Right ventricle myocardium inferior (tissue), 1 donor: ENCODE data around the gene RPL10. TPM values are rescaled to one million over a fixed set of nuclear protein-coding genes. Genes with fewer than 3 reads are reported as not detected.
A peak's percentile ranks its signal among the peaks of the same experiment; 100 is the strongest.

ENCODE experiments used
- ATAC-seq: fragments of 200-7000 bp; cut with Tn5 transposase; one replicate; pipeline ENCODE4 v1.9.1; 2020; ENCODE audit warnings: mild to moderate bottlenecking, moderate library complexity
- DNase-seq: peaks from one replicate; pipeline ENCODE4 v3.0.0; 2021; ENCODE audit errors: missing footprints
- intact Hi-C: fragments of 100-400 bp; cut with DNase I; formaldehyde crosslinking; loops from one replicate; pipeline ENCODE4 v1.11.0; 2022
- total RNA-seq: library from RNA; stranded (reverse); fragmentation: NEBNext Ultra II Directional; extraction: Animal tissue kit (Norgen Biotek cat#: 25700); gene quantifications from one replicate; pipeline ENCODE4 v1.2.1, GENCODE V29; 2021
- donor health status: DM: no; HTN: yes; CAD: no; lungs with severe emphysema.

RPL10 gene
- total RNA-seq, 1 donor from 2014 or later: 2,181 TPM

GRCh38 chrX:154359362-154360154 is 38.6 kb upstream of the RPL10 start:
- no peak for ATAC-seq
- no peak for DNase-seq
- intact Hi-C loops: no loop called here

- DNase-seq (no peak), ATAC-seq (no peak)
- intact Hi-C loops: no loop called here
These were observed 37.9 kb upstream of the RPL10 start for GRCh38 chrX:154360155-154360713.

DNA sequence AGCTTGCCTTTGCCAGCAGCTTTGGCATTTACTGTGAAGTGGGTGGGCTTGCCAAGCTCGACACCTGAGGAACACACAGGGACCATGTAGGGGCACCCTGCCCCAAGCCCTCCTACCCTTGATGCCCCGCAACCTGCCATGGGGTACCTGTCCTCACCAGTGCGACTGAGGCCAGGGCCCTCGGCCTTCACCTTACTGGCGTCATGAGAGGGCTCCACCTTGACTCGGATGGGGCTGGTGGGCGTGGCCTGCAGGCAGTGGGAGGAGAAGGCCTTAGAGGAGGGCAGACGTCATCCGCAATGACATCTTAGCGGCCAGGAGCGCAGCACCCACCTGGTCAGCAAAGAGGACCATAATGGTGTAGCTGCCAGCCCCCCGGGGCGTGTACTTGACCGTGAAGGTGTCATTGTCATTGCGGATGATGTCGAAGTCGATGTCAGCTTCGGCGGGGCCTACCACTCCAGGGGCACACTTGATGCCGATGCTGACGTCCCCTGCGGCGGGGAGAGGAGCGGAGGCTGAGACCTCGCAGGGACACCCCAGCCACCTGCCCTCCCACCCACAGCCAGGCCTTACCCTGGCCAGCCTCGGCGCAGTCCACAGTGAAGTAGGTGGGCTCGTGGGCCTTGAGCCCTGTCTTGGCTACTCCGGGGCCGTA is 36.0 kb upstream of the RPL10 start:
- ATAC-seq: no peak
- intact Hi-C loops: no loop called here
- peak; percentile 25 for DNase-seq

- no peak for DNase-seq
- ATAC-seq: no peak
- intact Hi-C loops: no loop called here
These were observed 34.3 kb upstream of the RPL10 start for GRCh38 chrX:154363706-154364439.

DNA sequence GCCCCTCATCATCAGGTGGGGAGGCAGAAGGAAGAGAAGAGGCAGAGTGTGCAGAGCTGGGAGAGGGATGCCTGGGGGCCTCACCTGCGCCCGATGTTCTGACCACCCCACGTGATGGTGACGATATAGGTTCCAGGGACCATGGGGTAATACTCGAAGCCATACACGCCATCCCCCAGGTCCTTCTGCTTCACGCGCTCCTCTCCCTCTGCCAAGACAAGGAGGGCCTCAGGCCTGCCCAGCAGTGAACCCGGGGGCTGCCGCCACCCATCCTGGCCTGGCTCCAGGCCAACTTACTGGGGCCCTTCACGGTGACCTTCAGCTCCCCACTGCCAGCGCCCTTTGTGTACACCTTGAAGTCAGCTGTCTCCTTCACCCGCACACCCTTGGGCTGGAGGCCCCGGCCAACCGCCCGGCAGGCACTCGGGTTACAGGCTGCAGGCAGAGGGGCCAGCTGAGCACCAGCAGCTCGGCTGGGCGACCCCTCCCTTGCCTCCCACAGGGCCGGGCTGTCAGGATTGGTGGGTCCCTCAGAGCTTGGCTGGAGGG is 33.1 kb upstream of the RPL10 start:
- intact Hi-C loops: no loop called here
- ATAC-seq: no peak

DNA sequence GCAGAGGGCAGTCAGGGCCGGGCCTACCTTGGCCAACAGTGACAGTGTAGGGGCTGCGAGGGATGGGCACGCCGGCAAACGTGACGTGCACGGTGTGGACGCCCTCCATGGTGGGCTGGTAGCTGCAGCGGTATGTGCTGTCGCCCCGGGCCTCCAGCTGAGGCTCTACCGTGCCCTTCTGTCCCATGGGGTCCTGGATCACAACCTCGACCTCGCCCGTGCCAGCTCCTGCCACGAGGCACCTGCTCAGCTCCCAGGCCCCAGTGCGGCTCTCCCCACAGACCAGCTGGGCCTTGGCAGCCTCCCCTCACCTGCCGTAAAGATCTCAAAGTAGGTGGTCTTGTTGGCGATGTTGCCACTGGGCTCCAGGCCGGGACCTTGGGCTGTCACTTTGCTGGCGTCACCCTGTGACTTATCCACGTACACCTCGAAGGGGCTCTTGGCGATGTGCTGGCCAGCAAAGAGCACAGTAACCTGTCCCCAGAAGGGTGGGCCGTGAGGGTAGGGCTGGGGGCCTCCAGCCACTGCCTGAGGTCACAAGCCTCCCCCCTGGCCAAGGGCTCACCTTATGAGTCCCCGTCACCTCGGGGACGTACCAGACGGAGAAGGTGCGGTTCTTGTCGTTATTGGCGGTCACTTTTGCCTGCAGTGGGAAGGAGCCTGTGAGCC is 32.0 kb upstream of the RPL10 start:
- ATAC-seq (no peak), DNase-seq (no peak)
- intact Hi-C loops: no loop called here

More for the DNA sequence above, 33.1 kb upstream of the RPL10 start:
- no peak for DNase-seq

DNA sequence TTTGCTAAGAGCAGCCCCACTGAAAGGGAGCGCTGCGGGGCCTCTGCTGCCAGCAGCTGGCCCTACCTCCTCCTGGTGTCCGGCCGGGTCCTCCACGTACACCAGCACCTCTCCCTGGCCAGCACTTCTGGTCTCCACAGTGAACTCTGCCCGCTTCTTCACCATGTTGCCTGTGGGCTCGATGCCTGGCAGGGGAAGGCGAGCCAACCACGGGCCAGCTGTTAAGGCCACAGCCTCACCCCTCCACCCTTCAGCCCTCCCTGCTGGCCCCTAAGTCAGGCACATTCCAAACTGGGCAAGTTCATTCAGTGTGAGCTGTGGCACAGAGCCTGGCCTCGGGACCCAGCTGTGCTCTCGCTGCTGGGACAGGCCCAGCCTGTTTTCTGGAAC is 31.5 kb upstream of the RPL10 start:
- peak; percentile 17 for ATAC-seq
- intact Hi-C loops: no loop called here

DNA sequence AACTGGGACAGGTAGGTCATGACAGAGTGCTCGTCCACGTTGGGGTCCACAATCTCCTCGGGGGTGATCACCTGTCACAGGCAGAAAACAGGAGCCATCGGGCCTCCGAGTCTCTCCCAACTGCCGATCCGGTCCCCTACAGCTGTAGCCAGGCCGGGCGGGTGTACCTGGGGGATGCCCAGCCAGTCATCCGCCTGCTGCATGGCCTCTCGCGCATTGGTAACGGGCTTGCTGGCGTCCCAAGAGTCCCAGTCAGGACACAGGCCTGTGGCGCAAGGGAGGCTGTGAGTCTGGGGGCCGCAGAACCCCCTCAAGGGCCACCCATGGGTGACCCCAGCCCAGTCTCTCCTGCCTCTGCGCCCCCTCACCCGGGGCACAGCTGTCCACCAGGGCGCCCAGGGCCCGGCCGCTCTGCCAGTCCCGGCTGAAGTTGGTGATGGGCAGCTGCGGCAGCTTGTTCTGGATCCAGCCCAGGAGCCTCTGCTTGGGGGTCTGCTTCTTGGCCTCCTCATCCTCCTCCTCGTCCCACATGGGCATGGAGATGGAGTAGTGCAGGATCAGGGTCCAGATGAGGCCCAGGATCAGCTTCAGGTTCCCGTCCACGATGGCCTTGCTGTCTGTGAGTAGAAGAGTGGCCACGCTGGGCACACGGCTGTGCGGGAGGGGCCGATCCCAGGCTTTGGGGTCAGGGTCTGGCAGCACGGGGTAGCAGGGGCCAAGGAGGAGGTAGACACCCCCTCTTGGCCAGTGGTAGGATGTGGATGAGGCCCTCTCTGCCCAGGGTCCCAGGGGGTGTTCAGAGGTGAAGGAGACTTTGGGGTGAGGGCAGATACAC is 30.5 kb upstream of the RPL10 start:
- DNase-seq: no peak
- intact Hi-C loops: no loop called here
- ATAC-seq: no peak

More for the DNA sequence above, 31.5 kb upstream of the RPL10 start:
- DNase-seq: peak; percentile 73

- intact Hi-C loops: no loop called here
- DNase-seq (peak; percentile 88), ATAC-seq (peak; percentile 38)
These were observed 29.3 kb upstream of the RPL10 start for GRCh38 chrX:154368630-154369448.

GRCh38 chrX:154369449-154370299 is 28.5 kb upstream of the RPL10 start:
- intact Hi-C loops: loop anchor here (10.0 kb wide), 1 partner anchor 395 kb away; the partner anchor contains the start of genes HCFC1 and TMEM187
- DNase-seq (peak; percentile 84), ATAC-seq (peak; percentile 62)

DNA sequence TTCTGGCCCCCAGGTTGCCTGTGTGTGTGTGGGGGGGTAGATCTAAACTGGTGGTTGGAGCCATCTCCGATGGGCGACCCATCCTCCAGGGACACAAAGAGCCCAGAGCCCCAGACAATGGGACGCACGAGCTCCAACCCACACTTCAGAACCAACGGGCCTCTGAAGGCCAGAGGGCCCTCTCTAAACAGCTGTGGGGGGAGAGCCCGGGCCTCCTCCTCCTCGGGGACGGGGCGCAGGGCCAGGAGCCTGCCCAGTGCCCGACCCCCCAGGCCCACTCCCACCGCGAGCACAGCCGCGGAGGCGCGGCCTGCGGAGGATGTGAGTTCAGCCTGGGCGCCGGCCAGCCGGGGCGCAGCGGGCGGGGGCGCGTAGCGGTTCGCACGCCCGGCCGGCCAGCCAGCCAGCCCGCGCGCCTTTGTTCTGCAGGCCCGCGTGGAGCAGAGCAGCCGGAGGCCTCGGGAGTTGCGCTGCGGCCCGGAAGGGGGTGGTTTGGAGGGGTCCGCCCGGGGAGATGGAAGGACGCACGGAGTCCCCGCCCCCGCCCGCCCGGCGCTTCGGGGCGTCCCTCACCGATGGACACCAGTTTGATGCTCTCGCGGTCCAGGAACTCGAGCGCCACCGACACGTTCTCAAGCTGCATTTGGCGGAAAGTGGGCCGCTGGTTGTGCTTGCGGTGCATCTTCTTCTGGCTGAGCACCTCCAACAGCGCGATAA is 27.7 kb upstream of the RPL10 start:
- peak; percentile 63 for DNase-seq
- no peak for ATAC-seq
- intact Hi-C loops: loop anchor here (10.0 kb wide), 1 partner anchor 396 kb away; the partner anchor contains the start of genes HCFC1 and TMEM187

DNA sequence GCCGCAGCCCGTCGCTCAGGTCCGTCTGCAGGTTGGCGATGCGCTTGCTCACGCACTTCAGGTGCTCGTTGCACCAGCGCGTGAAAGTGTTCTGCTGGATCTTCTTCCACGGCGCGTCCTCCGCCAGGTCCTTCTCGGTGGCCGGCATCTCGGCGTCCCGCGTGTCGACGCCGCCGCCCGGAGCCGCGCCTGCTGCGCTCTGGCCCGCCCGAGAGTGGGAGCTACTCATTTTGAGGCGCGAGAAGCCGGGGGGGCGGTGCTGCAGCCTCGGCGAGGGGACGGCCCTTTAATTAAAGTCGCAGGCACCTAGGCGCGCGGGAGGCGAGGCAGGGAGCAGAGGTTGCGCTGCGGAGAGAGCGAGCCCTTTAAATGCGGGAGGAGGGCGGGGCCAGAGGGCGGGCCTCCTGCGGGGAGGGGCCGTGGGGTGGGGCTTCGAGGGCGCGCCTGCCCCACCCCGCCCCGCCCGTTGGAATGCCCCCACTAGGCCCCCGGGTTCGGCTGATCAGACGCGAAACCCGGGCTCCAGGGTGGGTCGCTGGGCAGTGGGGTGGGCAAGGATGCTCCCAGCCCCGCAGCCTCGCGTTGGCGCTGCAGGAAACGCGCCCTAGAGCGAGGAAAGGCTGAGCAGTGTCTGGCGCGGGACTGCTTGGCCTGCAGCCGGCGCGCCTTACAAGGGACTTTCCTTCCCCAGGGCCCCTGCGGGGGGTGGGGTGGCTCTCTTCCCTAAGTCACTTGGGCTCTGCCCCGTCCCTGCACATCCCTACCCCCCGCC is 27.0 kb upstream of the RPL10 start:
- intact Hi-C loops: loop anchor here (10.0 kb wide), 1 partner anchor 396 kb away; the partner anchor contains the start of genes HCFC1 and TMEM187
- peak; percentile 97 for DNase-seq
- ATAC-seq: peak; percentile 73

DNA sequence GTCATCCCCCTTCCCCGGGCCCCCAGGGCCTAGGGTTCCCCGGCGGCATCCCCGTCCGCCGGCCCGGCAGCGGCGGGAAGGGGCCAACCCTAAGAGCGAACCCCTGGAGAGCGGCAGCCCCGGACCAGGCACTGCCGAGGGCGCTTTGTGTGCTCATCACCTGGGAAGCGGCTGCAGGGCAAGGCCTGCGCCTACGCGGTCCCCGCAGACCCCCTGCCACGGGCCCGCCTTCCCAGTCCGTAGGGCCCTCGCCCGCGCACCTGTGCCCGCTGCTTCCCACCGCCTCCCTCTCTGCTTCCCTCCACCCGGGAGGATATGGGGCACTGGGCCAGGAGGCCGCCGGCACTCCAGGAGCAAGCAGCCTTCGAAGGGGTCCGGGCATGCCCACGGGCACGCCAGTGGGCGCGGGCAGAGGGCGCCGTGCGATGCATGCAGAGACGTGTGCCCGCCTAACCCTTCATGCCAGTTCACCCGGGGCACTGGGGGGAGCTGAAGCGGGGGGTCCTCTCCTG is 26.3 kb upstream of the RPL10 start:
- DNase-seq: peak; percentile 60
- intact Hi-C loops: loop anchor here (10.0 kb wide), 1 partner anchor 397 kb away; the partner anchor contains the start of genes HCFC1 and TMEM187
- no peak for ATAC-seq

GRCh38 chrX:154372612-154373022 is 25.6 kb upstream of the RPL10 start:
- ATAC-seq (no peak), DNase-seq (no peak)
- intact Hi-C loops: loop anchor here (10.0 kb wide), 1 partner anchor 398 kb away; the partner anchor contains the start of genes HCFC1 and TMEM187
